Activated CD4-positive, alpha-beta memory T cell treated with anti-CD3 and anti-CD28 coated beads for 36 hours (primary cell): ENCODE data around the gene SMCO3. TPM values are rescaled to one million over a fixed set of nuclear protein-coding genes. Genes with fewer than 3 reads are reported as not detected.
"Not testable (repeated sequence)": the region's sequence is repeated elsewhere in the genome, so short reads cannot be mapped to it uniquely, and the experiment has no call there.

ENCODE experiments used
- CTCF ChIA-PET: fragments of 350-600 bp; sonication (Branson Sonifier 250); formaldehyde crosslinking; loops from one replicate; lab custom pipeline; 2021; ENCODE audit warnings: antibody characterized with exemption, inconsistent platforms; lab: Charles Lee
- POLR2A ChIA-PET: fragments of 350-600 bp; sonication (Branson Sonifier 250); formaldehyde crosslinking; loops from one replicate; lab custom pipeline; 2021; ENCODE audit warnings: antibody characterized with exemption; lab: Charles Lee
- DNase-seq: peaks from one replicate; pipeline ENCODE4 v3.0.0-alpha.2; 2020
- H3K27ac Mint-ChIP-seq: one replicate; pipeline ENCODE4 v1.8.0; 2021; ENCODE audit warnings: mixed read lengths
- H3K27me3 Mint-ChIP-seq: one replicate; pipeline ENCODE4 v1.8.0; 2021; ENCODE audit warnings: mixed read lengths
- H3K36me3 Mint-ChIP-seq: one replicate; pipeline ENCODE4 v1.8.0; 2021; ENCODE audit warnings: mixed read lengths
- H3K4me1 Mint-ChIP-seq: one replicate; pipeline ENCODE4 v1.8.0; 2021; ENCODE audit warnings: low read depth, mixed read lengths
- H3K4me3 Mint-ChIP-seq: one replicate; pipeline ENCODE4 v1.8.0; 2021; ENCODE audit warnings: mild to moderate bottlenecking, mixed read lengths
- H3K9me3 Mint-ChIP-seq: one replicate; pipeline ENCODE4 v1.8.0; 2021; ENCODE audit warnings: mixed read lengths
- intact Hi-C: fragments of 100-400 bp; cut with micrococcal nuclease; formaldehyde crosslinking; loops from one replicate; pipeline ENCODE4 v1.15.1; 2023
- total RNA-seq, 2 experiments: library from RNA; stranded (reverse); gene quantifications; one replicate each; pipeline ENCODE4 v1.2.3, GENCODE V29; 2021

SMCO3 gene
- total RNA-seq, 2 experiments from 2014 or later, result not detected

- intact Hi-C loops, result no loop called here
- ChIA-PET CTCF (no interaction called here), POLR2A (no interaction called here)
- H3K4me1 Mint-ChIP-seq, result peaks cover 38% of the 10 kb centered on the region
- no peak for DNase-seq
- H3K27ac Mint-ChIP-seq, result peak overlapping the region; percentile 45
- H3K27me3 Mint-ChIP-seq, result no peaks in the 10 kb centered on the region
- peaks cover 26% of the 10 kb centered on the region for H3K9me3 Mint-ChIP-seq
- H3K36me3 Mint-ChIP-seq, result peaks cover 64% of the 10 kb centered on the region
- no peak overlapping the region for H3K4me3 Mint-ChIP-seq
These were observed 47.2 kb downstream of the SMCO3 start for GRCh38 chr12:14766649-14767215.

- DNase-seq, POLR2A ChIA-PET, H3K27ac Mint-ChIP-seq, H3K27me3 Mint-ChIP-seq, intact Hi-C loops, H3K4me3 Mint-ChIP-seq, CTCF ChIA-PET: not testable (repeated sequence)
- Mint-ChIP-seq H3K4me1 (peaks cover 34% of the 10 kb centered on the region), H3K36me3 (peaks cover 70% of the 10 kb centered on the region), H3K9me3 (peaks cover 32% of the 10 kb centered on the region)
These were observed 48.0 kb downstream of the SMCO3 start for GRCh38 chr12:14766020-14766419.

DNA sequence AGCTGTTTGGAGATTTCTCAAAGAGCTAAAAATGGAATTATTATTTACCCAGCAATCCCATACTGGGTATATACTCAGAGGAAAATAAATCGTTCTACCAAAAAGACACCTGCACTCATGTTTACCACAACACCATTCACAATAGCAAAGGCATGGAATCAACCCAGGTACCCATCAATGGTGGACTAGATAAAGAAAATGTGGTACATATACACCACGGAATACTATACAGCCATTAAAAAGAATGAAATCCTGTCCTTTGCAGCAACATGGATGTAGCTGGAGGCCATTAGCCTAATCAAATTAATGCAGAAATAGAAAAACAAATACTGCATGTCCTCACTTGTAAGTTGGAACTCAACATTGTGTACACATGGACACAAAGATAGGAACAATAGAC, 48.6 kb downstream of the SMCO3 start:
- H3K4me1 Mint-ChIP-seq, result peaks cover 33% of the 10 kb centered on the region
- POLR2A ChIA-PET, result no interaction called here
- H3K36me3 Mint-ChIP-seq, result peaks cover 68% of the 10 kb centered on the region
- H3K4me3 Mint-ChIP-seq, result no peak overlapping the region
- no peak for DNase-seq
- CTCF ChIA-PET, result interaction anchor here (0.7 kb wide), 1 partner anchor 49 kb away, joined by 3 read pairs; no protein-coding TSS in a partner anchor
- no peak overlapping the region for H3K27ac Mint-ChIP-seq
- H3K9me3 Mint-ChIP-seq, result peaks cover 37% of the 10 kb centered on the region
- intact Hi-C loops, result no loop called here
- H3K27me3 Mint-ChIP-seq, result no peaks in the 10 kb centered on the region

GRCh38 chr12:14759711-14760280, 54.2 kb downstream of the SMCO3 start:
- DNase-seq, CTCF ChIA-PET, H3K27me3 Mint-ChIP-seq, POLR2A ChIA-PET, intact Hi-C loops, H3K27ac Mint-ChIP-seq, H3K4me3 Mint-ChIP-seq: not testable (repeated sequence)
- Mint-ChIP-seq H3K36me3 (peaks cover 33% of the 10 kb centered on the region), H3K4me1 (peaks cover 13% of the 10 kb centered on the region), H3K9me3 (peaks cover 27% of the 10 kb centered on the region)

DNA sequence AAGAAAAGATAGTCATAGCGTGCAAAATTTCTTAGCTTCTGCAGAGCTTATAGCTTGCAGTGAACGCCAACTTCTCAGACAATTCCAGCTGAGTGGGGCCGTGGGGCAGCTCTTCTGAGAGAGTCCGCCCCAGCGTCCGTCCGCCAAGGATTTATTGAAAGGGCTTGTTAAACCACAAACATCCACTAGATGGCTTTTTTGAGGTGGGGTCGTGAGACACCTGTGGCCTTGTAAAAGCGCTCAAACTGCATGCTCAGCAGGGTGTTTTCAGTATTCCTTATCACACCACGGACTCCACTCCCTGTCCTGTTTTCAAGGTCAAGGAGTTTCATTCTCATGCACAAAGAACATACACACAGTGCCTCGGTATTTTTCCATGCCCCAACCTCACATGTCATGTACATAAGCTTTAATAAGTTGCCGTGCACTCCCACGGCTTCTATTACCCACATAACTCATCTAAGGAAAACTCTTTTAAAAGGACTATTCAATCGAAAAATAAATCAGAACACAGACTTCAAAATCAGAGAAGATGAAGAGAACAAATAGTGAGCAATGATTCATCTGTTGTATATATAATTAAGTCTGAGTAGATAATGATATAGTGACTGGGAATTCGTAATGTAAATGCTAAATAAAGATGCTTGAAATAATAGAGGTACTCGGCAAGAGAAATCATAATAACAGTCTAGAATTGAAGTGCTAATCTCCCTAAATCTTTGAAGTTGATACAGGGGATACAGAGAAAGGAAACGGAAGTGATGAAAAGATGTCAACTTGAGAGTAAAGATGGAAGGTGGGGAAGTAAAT, 57.4 kb downstream of the SMCO3 start:
- intact Hi-C loops, result no loop called here
- peaks cover 10% of the 10 kb centered on the region for H3K4me1 Mint-ChIP-seq
- H3K27ac Mint-ChIP-seq, result no peak overlapping the region
- peaks cover 20% of the 10 kb centered on the region for H3K9me3 Mint-ChIP-seq
- ChIA-PET CTCF (interaction anchor here (0.8 to 1.3 kb wide), 2 partner anchors 22 to 47 kb away, joined by 3 read pairs; partner anchors contain the start of genes C12orf60 and WBP11), POLR2A (interaction anchor here (0.5 kb wide), 1 partner anchor 377 kb away, joined by 6 read pairs; no protein-coding TSS in a partner anchor)
- H3K36me3 Mint-ChIP-seq, result peaks cover 17% of the 10 kb centered on the region
- no peaks in the 10 kb centered on the region for H3K27me3 Mint-ChIP-seq
- DNase-seq, result no peak
- no peak overlapping the region for H3K4me3 Mint-ChIP-seq

Other genes starting within 250 kb of the SMCO3 start
- not detected for gene PLBD1, start 246.3 kb downstream of the SMCO3 start, total RNA-seq
- gene GUCY2C, start 117.6 kb downstream of the SMCO3 start, total RNA-seq, result not detected
- 100 to 1,000 TPM; 131 to 134 TPM for gene WBP11, start 10.7 kb downstream of the SMCO3 start, total RNA-seq
- gene C12orf60, start 10.5 kb downstream of the SMCO3 start, total RNA-seq, result 1 to 10 TPM; 3.3 to 3.4 TPM
- gene ART4, start 29.3 kb upstream of the SMCO3 start, total RNA-seq, result not detected
- not detected for gene MGP, start 71.7 kb upstream of the SMCO3 start, total RNA-seq
- gene ERP27, start 124.4 kb upstream of the SMCO3 start, total RNA-seq, result 1 to 10 TPM; 1.5 to 2.5 TPM
- gene ARHGDIB, start 147.4 kb upstream of the SMCO3 start, total RNA-seq, result 100 to 1,000 TPM; 640 to 644 TPM
- gene PDE6H, start 158.9 kb upstream of the SMCO3 start, total RNA-seq, result not detected